ENCODE data around the gene MRPL58. TPM values are rescaled to one million over a fixed set of nuclear protein-coding genes. Genes with fewer than 3 reads are reported as not detected.
"Not testable (repeated sequence)": the region's sequence is repeated elsewhere in the genome, so short reads cannot be mapped to it uniquely, and the experiment has no call there.

MRPL58 gene
- total RNA-seq, 1 donor from 2014 or later, result 43.4 TPM

- DNase-seq (ENCODE audit: low read depth, low spot score), result peak; percentile 76
These were observed 25.0 kb upstream of the MRPL58 start, which contains the start of gene CDR2L for GRCh38 chr17:74987418-74987908. CDR2L (plus strand) TSS chr17:74987632; CDS start chr17:74988044, 412 bp downstream.

- peak; percentile 49 for DNase-seq (ENCODE audit: low read depth, low spot score)
These were observed 24.4 kb upstream of the MRPL58 start for GRCh38 chr17:74987909-74988711.

- no peak for DNase-seq (ENCODE audit: low read depth, low spot score)
These were observed 21.8 kb upstream of the MRPL58 start for GRCh38 chr17:74990581-74991105.

- DNase-seq (ENCODE audit: low read depth, low spot score), result no peak
These were observed 20.2 kb upstream of the MRPL58 start for GRCh38 chr17:74992223-74992622.

- DNase-seq (ENCODE audit: low read depth, low spot score), result no peak
These were observed 18.0 kb upstream of the MRPL58 start for GRCh38 chr17:74994440-74994839.

GRCh38 chr17:74995847-74996246 is 16.6 kb upstream of the MRPL58 start:
- no peak for DNase-seq (ENCODE audit: low read depth, low spot score)

- no peak for DNase-seq (ENCODE audit: low read depth, low spot score)
These were observed 13.7 kb upstream of the MRPL58 start for GRCh38 chr17:74998783-74999182.

GRCh38 chr17:74999523-74999922 is 12.9 kb upstream of the MRPL58 start:
- no peak for DNase-seq (ENCODE audit: low read depth, low spot score)

- DNase-seq (ENCODE audit: low read depth, low spot score), result no peak
These were observed 10.3 kb upstream of the MRPL58 start for GRCh38 chr17:75001915-75002843.

- DNase-seq (ENCODE audit: low read depth, low spot score), result no peak
These were observed 9.2 kb upstream of the MRPL58 start for GRCh38 chr17:75003070-75003956.

GRCh38 chr17:75003957-75004355 is 8.5 kb upstream of the MRPL58 start:
- no peak for DNase-seq (ENCODE audit: low read depth, low spot score)

GRCh38 chr17:75004371-75004770 is 8.1 kb upstream of the MRPL58 start:
- no peak for DNase-seq (ENCODE audit: low read depth, low spot score)

GRCh38 chr17:75005291-75005690 is 7.2 kb upstream of the MRPL58 start:
- DNase-seq (ENCODE audit: low read depth, low spot score), result no peak

- not testable (repeated sequence) for DNase-seq (ENCODE audit: low read depth, low spot score)
These were observed 6.4 kb upstream of the MRPL58 start for GRCh38 chr17:75006084-75006483.

- DNase-seq (ENCODE audit: low read depth, low spot score), result no peak
These were observed 5.8 kb upstream of the MRPL58 start for GRCh38 chr17:75006653-75007052.

- no peak for DNase-seq (ENCODE audit: low read depth, low spot score)
These were observed 4.1 kb upstream of the MRPL58 start for GRCh38 chr17:75008373-75008772.

- no peak for DNase-seq (ENCODE audit: low read depth, low spot score)
These were observed 3.2 kb upstream of the MRPL58 start for GRCh38 chr17:75009139-75009724.

- DNase-seq (ENCODE audit: low read depth, low spot score), result peak; percentile 57
These were observed 1.6 kb upstream of the MRPL58 start for GRCh38 chr17:75010683-75011400.

GRCh38 chr17:75011401-75012095 is 922 bp upstream of the MRPL58 start:
- DNase-seq (ENCODE audit: low read depth, low spot score), result no peak

Data from pulmonary artery endothelial cell (primary cell).